Ishikawa (cell line): ENCODE results near the gene TMIE.

Experiments used
- EGR1 ChIP-seq: IDR thresholded peaks from 2 replicates; pipeline ENCODE4 v1.6.1; 2012
- EP300 ChIP-seq: IDR thresholded peaks from 2 replicates; pipeline ENCODE4 v1.6.1; 2012; ENCODE audit warnings: borderline replicate concordance
- NFIC ChIP-seq: IDR thresholded peaks from 2 replicates; pipeline ENCODE4 v1.6.1; 2012
- RAD21 ChIP-seq: IDR thresholded peaks from 2 replicates; pipeline ENCODE4 v1.6.1; 2012; ENCODE audit warnings: low read depth
- TAF1 ChIP-seq: IDR thresholded peaks from 2 replicates; pipeline ENCODE4 v1.6.1; 2012; ENCODE audit warnings: low read depth, mild to moderate bottlenecking
- TCF12 ChIP-seq: IDR thresholded peaks from 2 replicates; pipeline ENCODE4 v1.6.1; 2012; ENCODE audit warnings: low read depth
- ZBTB7A ChIP-seq: IDR thresholded peaks from 2 replicates; pipeline ENCODE4 v1.6.1; 2012; ENCODE audit warnings: low read depth
- TF ChIP-seq, protein P1 (sequence below): IDR thresholded peaks from 2 replicates; pipeline ENCODE4 v1.6.1; 2012; ENCODE audit warnings: low read depth, mild to moderate bottlenecking

GRCh38 chr3:46695177-46695961 lies 5.8 kb upstream of the TMIE start:
- no peak for TF ChIP-seq EGR1
- TF ChIP-seq, protein P1, sequence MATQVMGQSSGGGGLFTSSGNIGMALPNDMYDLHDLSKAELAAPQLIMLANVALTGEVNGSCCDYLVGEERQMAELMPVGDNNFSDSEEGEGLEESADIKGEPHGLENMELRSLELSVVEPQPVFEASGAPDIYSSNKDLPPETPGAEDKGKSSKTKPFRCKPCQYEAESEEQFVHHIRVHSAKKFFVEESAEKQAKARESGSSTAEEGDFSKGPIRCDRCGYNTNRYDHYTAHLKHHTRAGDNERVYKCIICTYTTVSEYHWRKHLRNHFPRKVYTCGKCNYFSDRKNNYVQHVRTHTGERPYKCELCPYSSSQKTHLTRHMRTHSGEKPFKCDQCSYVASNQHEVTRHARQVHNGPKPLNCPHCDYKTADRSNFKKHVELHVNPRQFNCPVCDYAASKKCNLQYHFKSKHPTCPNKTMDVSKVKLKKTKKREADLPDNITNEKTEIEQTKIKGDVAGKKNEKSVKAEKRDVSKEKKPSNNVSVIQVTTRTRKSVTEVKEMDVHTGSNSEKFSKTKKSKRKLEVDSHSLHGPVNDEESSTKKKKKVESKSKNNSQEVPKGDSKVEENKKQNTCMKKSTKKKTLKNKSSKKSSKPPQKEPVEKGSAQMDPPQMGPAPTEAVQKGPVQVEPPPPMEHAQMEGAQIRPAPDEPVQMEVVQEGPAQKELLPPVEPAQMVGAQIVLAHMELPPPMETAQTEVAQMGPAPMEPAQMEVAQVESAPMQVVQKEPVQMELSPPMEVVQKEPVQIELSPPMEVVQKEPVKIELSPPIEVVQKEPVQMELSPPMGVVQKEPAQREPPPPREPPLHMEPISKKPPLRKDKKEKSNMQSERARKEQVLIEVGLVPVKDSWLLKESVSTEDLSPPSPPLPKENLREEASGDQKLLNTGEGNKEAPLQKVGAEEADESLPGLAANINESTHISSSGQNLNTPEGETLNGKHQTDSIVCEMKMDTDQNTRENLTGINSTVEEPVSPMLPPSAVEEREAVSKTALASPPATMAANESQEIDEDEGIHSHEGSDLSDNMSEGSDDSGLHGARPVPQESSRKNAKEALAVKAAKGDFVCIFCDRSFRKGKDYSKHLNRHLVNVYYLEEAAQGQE, result no peak
- TF ChIP-seq NFIC, result peak; percentile 80
- TF ChIP-seq TCF12, result no peak
- TF ChIP-seq TAF1, result no peak
- TF ChIP-seq RAD21, result peak; percentile 32; the same call in 1 of the 2 replicates
- no peak for TF ChIP-seq ZBTB7A
- TF ChIP-seq EP300, result no peak
